ENCODE data around the gene IPMK.

GRCh38 chr10:58316874-58317273 is 49.2 kb upstream of the IPMK start:
- TF ChIP-seq CTCF (IDR thresholded peaks at IDR 0.05) (no peak), EZH2 (IDR thresholded peaks at IDR 0.05) (no peak), EZH2phosphoT487 (IDR thresholded peaks at IDR 0.05) (no peak)
